ENCODE results near the gene TBC1D22A.

The TBC1D22A gene

DNA sequence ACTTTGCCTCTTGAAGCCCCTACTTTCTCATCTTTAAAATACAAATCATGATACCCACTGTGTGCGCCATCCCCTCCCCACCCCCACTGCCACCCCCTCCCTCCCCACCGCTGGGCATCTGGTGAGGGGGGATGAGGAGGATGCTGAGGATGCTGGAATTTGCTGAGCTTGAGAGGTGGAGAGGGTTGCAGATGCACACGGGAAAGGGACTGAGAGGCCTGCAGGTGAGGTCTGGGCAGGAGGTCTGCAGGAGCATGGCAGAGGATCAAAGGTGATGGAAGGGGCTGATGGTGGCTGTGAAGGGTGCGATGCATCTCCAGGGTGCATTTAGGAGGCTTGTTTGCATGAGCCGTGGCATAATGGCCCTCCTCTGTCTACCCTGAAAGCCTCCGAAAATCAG lies 7.6 kb upstream of the TBC1D22A start:
- no peak overlapping the region for H3K27ac Mint-ChIP-seq
- DNase-seq (no peak), ATAC-seq (no peak)
- H3K36me3 Mint-ChIP-seq (ENCODE audit: low read depth): peaks cover 5% of the 10 kb centered on the region
- H3K4me1 Mint-ChIP-seq: peaks cover 26% of the 10 kb centered on the region
- no peaks in the 10 kb centered on the region for H3K27me3 Mint-ChIP-seq
- peaks cover 10% of the 10 kb centered on the region for H3K9me3 Mint-ChIP-seq
- no peak overlapping the region for H3K4me3 Mint-ChIP-seq

DNA sequence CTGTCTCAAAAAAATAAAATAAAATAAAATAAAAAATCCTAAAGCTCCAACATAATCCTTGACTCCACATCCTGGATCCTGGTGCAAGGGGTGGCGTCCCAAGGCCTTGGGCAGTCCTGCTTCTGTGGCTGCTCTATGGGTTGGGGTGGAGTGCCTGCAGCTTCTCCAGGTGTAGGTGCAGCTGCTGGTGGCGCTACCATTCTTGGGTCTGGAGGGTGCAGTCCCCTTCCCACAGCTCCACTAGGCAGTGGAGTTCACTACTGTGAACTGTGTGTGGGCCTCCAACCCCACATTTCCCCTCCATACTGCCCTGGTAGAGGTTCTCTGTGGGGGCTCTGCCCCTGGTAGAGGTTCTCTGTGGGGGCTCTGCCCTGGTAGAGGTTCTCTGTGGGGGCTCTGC lies 6.9 kb upstream of the TBC1D22A start:
- H3K27me3 Mint-ChIP-seq: no peaks in the 10 kb centered on the region
- H3K36me3 Mint-ChIP-seq (ENCODE audit: low read depth): peaks cover 5% of the 10 kb centered on the region
- no peak for ATAC-seq
- H3K4me1 Mint-ChIP-seq: peaks cover 22% of the 10 kb centered on the region
- H3K4me3 Mint-ChIP-seq: no peak overlapping the region
- peaks cover 10% of the 10 kb centered on the region for H3K9me3 Mint-ChIP-seq
- no peak for DNase-seq
- H3K27ac Mint-ChIP-seq: no peak overlapping the region

DNA sequence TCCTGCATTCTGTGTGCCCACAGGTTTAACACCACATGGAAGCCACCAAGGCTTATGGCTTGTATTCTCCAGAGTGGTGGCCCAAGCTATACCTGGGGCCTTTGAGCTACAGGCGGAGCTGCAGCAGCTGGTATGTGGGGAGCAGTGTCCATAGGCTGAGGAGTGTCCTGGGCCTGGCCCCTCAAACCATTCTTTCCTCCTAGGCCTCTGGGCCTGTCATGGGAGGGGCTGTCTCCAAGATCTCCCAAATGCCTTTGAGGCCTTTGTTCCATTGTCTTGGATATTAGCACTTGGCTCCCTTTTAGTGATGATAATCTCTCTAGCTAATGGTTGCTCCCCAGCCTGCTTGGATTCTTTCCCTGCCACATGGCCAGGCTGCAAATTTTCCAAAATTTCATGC lies 6.4 kb upstream of the TBC1D22A start:
- no peak overlapping the region for H3K4me3 Mint-ChIP-seq
- peaks cover 24% of the 10 kb centered on the region for H3K4me1 Mint-ChIP-seq
- H3K9me3 Mint-ChIP-seq: peaks cover 10% of the 10 kb centered on the region
- no peak for DNase-seq
- no peak for ATAC-seq
- no peak overlapping the region for H3K27ac Mint-ChIP-seq
- H3K36me3 Mint-ChIP-seq (ENCODE audit: low read depth): peaks cover 9% of the 10 kb centered on the region
- H3K27me3 Mint-ChIP-seq: no peaks in the 10 kb centered on the region

DNA sequence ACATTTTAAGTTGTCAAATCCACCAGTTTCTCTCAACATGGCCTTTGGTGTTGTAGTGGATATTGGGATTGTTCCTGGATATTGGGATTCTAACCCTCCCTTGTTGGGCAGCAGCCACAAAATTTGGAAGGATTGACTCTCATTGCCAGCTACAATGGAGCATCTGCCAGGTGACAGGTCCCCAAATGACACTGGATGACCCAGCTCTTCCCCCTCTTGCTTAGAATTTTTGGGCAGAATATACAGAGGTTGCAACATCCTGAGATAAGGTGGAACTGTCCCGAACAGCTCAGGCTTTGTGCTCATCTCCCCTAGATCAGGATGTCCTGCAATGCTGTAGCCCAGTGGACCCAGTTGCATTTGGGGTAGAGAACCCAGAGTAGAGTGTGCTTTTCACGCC lies 5.3 kb upstream of the TBC1D22A start:
- peaks cover 29% of the 10 kb centered on the region for H3K4me1 Mint-ChIP-seq
- H3K27me3 Mint-ChIP-seq: no peaks in the 10 kb centered on the region
- H3K9me3 Mint-ChIP-seq: peaks cover 10% of the 10 kb centered on the region
- ATAC-seq (no peak), DNase-seq (no peak)
- H3K36me3 Mint-ChIP-seq (ENCODE audit: low read depth): peaks cover 16% of the 10 kb centered on the region
- no peak overlapping the region for H3K27ac Mint-ChIP-seq
- H3K4me3 Mint-ChIP-seq: no peak overlapping the region

DNA sequence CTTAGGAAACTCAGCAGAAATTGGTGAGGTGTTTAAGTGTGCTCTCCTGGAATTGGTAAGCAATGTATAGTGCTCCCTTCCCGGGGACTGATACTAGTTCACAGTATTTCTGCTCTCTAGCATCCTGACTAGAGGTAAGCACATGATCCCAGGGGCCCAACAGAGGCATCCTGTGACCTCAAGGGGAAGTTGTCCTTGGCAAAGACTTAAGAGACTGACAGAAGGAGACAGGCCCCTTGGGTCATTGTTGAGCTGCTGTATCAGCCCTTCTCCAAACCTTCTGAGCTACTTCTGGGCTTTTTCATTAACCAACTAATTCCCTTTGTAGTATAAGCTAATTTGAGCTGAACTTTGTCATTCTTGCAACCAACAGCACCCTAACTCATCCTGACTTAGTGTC lies 4.3 kb upstream of the TBC1D22A start:
- DNase-seq (no peak), ATAC-seq (no peak)
- Mint-ChIP-seq H3K27me3 (no peaks in the 10 kb centered on the region), H3K36me3 (ENCODE audit: low read depth) (peaks cover 25% of the 10 kb centered on the region), H3K9me3 (peaks cover 10% of the 10 kb centered on the region), H3K4me3 (no peak overlapping the region), H3K27ac (no peak overlapping the region), H3K4me1 (peaks cover 32% of the 10 kb centered on the region)

DNA sequence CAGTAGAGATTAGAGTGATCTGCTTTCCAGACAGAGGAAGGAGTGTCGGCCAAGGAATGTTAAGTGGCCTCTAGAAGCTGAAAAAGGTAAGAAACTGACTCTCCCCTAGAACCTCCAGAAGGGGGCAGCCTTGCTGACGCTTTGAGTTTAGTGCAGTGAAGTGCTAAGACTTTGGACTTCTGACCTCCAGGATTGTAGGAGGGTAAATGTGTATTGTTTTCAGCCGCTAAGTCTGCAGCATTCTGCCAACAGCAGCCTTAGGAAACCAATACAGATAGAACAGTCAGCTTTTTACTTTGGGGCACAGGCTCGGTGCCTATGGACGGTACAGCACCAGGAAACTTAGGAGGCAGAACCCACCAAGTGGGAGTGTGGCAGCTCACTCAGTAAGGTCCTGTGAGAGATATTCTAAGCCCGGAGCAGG lies 3.6 kb upstream of the TBC1D22A start:
- Mint-ChIP-seq H3K4me1 (peaks cover 39% of the 10 kb centered on the region), H3K4me3 (no peak overlapping the region)

DNA sequence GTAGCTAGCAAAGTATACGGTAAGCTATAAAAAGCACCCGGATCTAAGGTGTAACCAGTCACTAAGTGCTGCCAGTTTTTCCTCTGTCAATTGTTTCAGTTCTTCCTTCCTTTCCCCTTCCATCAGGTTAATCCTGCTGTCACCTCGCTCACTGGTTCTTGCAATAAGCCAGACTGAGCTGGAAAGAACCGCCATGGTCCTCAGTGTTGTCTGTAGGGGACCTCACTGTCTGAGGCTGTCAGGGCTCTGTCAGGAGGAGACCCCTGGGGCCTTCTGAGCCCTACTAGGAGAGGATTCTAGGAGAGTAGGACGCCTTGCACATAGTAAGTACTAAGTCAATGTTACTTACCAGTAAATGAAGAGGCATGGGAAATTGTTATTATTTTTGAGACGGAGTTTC lies 1.4 kb upstream of the TBC1D22A start:
- no peak for DNase-seq
- no peak for ATAC-seq
- Mint-ChIP-seq H3K27me3 (no peaks in the 10 kb centered on the region), H3K4me3 (peak overlapping the region; percentile 98), H3K9me3 (peaks cover 10% of the 10 kb centered on the region), H3K4me1 (peaks cover 48% of the 10 kb centered on the region), H3K27ac (peak overlapping the region; percentile 97), H3K36me3 (ENCODE audit: low read depth) (peaks cover 30% of the 10 kb centered on the region)

More for the DNA sequence above, 3.6 kb upstream of the TBC1D22A start:
- Mint-ChIP-seq H3K9me3 (peaks cover 10% of the 10 kb centered on the region), H3K36me3 (ENCODE audit: low read depth) (peaks cover 26% of the 10 kb centered on the region), H3K27ac (no peak overlapping the region), H3K27me3 (no peaks in the 10 kb centered on the region)
- DNase-seq (peak; percentile 65), ATAC-seq (no peak)

DNA sequence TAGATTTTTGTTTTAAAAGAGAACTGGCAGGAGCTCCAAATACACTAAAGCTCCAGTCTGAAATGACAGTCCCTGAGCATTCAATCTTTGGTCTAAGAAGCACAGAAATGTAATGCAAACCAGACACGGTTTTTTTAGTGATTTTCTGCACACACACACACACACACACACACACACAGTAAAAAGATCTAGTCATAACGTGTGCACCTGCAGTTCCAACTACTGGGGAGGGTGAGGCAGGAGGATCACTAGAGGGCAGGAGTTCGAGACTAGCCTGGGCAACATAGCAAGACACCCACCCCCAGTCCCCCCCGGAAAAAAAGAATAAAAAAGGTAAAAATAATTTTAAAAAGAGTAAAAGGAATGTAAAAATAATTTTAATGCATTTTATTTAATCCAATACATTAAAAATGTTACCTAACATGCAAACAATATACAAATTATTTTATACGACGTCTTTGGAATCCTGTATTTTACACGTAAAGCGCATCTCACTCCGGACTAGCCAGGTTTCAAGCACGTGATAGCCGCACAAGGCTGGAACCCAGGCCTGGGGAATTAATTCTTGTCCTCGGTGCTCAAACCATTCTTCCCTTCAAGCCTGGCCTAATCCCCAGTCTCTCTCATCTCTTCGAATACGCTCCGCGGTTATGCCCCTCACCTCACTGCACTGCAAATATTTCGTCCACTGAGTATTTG lies 762 bp upstream of the TBC1D22A start:
- Mint-ChIP-seq H3K36me3 (ENCODE audit: low read depth) (peaks cover 25% of the 10 kb centered on the region), H3K27me3 (no peaks in the 10 kb centered on the region), H3K4me1 (peaks cover 54% of the 10 kb centered on the region), H3K9me3 (peaks cover 5% of the 10 kb centered on the region), H3K4me3 (peak overlapping the region; percentile 98), H3K27ac (peak overlapping the region; percentile 97)
- ATAC-seq (no peak), DNase-seq (no peak)

DNA sequence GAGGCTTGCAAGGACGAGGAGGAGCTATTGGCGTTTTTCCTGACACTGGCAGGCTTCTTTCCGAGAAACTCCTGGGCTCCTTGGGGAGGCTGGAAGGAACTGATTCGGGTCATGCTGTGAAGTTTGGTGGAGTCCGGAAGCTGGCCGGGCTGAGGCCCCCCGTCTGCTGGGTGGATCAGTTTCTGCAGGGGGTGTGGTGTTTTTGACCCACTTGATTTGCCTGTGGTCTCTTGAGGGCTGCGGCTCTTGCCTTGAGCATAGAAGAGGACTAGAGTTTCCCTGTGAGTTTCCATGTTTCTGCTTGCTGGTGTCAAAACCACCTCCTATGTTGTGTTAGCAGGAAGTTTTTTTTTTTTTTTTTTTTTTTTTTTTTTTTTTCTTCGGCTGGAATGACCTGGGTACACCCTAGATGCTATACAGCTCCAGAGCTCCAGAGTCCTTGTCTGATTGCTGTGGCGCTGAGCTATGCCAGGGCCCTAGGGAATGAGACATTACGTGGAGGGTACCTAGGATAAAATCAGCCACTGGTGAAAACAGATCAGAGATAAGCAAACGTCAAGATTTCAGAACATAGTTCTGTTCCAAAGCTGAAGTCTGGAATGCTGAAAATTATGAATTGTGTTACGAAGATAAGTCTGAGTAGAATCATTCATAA lies 728 bp downstream of the TBC1D22A start:
- peak; percentile 61 for DNase-seq
- H3K4me1 Mint-ChIP-seq: peaks cover 67% of the 10 kb centered on the region

DNA sequence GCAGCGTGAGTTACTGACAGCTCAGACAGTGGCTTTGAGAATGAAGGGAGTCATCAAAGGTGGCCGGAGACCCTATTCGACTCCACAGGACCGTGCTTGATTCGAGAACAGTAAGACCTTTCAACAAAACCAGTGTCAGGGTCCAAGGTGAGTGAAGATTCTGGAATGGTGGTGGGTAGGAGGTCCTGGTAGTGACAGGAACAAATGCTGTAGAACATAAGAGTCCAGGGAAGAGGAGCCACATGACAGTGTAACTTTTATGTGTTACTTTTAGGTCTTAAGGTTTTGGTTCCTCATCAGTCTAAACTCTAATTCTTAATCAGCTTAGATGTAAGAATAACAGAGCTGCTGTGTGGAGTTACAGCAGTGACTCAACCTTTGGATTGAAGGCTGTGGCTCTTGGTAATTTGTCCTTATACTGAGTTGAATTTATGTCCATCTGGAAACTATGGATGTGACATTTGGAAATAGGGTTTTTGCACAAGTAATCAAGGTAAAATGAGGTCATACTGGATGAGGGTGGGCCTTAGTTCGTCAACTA lies 1.8 kb downstream of the TBC1D22A start:
- peak overlapping the region; percentile 97 for H3K27ac Mint-ChIP-seq
- H3K27me3 Mint-ChIP-seq: no peaks in the 10 kb centered on the region
- H3K4me3 Mint-ChIP-seq: peak overlapping the region; percentile 98
- H3K36me3 Mint-ChIP-seq (ENCODE audit: low read depth): peaks cover 30% of the 10 kb centered on the region
- no peak for DNase-seq
- H3K9me3 Mint-ChIP-seq: no peaks in the 10 kb centered on the region
- no peak for ATAC-seq
- H3K4me1 Mint-ChIP-seq: peaks cover 69% of the 10 kb centered on the region

More for the DNA sequence above, 728 bp downstream of the TBC1D22A start:
- Mint-ChIP-seq H3K4me3 (peak overlapping the region; percentile 98), H3K36me3 (ENCODE audit: low read depth) (peaks cover 30% of the 10 kb centered on the region), H3K27me3 (no peaks in the 10 kb centered on the region), H3K27ac (peak overlapping the region; percentile 97), H3K9me3 (no peaks in the 10 kb centered on the region)
- peak; percentile 22 for ATAC-seq

DNA sequence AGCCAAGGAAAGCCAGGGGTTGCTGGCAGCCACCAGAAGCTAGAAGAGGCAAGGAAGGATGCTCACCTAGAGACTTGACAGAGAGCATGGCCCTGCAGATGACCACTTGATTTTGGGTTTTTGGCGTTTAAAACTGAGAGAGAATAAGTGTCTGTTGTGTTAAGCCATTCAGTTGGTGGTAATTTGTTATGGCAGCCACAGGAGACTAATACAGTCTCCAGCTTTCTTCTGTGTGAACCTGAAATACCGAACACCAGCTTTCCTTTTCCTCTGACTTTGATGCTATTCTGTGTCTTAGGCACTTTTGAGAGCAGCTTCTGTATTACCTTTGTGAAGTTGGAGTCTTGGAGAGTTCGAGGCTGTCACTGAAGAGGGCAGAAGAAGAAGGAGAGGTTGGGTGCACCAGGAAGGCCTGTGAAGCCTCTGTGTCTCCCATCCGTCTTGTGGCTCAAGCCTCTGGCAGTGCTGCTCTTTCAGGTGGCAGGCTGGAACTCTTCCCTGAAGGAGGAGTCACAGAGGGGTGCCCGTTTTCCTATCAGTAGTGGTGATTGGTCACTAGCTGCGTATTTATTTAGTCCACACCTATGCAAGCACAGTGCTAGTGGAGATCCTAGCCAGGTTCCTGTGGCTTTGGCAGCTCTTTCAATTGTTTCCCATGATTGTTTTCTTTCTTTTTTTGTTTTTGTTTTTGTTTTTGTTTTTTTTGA lies 2.5 kb downstream of the TBC1D22A start:
- ATAC-seq (no peak), DNase-seq (no peak)
- Mint-ChIP-seq H3K4me1 (peaks cover 76% of the 10 kb centered on the region), H3K4me3 (peak overlapping the region; percentile 98), H3K9me3 (no peaks in the 10 kb centered on the region), H3K36me3 (ENCODE audit: low read depth) (peaks cover 32% of the 10 kb centered on the region), H3K27me3 (no peaks in the 10 kb centered on the region), H3K27ac (peak overlapping the region; percentile 97)

DNA sequence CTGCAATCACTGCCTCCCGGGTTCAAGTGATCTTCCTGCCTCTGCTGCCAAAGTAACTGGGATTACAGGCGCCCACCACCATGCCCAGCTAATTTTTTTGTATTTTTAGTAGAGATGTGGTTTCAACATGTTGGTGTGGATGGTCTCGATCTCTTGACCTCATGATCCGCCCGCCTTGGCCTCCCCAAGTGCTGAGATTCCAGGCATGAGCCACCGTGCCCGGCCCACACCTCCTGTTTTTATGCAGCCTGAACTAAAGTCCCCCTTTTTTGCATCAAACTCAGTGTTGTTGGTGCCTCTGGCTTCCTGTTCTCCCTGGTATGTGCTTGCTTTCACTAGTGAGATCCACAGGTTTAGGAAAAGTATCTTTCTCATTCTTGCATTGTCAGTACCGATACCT lies 4.2 kb downstream of the TBC1D22A start:
- Mint-ChIP-seq H3K4me3 (peak overlapping the region; percentile 12), H3K4me1 (peaks cover 77% of the 10 kb centered on the region), H3K36me3 (ENCODE audit: low read depth) (peaks cover 28% of the 10 kb centered on the region), H3K9me3 (no peaks in the 10 kb centered on the region), H3K27me3 (no peaks in the 10 kb centered on the region), H3K27ac (peak overlapping the region; percentile 60)
- ATAC-seq (no peak), DNase-seq (no peak)

DNA sequence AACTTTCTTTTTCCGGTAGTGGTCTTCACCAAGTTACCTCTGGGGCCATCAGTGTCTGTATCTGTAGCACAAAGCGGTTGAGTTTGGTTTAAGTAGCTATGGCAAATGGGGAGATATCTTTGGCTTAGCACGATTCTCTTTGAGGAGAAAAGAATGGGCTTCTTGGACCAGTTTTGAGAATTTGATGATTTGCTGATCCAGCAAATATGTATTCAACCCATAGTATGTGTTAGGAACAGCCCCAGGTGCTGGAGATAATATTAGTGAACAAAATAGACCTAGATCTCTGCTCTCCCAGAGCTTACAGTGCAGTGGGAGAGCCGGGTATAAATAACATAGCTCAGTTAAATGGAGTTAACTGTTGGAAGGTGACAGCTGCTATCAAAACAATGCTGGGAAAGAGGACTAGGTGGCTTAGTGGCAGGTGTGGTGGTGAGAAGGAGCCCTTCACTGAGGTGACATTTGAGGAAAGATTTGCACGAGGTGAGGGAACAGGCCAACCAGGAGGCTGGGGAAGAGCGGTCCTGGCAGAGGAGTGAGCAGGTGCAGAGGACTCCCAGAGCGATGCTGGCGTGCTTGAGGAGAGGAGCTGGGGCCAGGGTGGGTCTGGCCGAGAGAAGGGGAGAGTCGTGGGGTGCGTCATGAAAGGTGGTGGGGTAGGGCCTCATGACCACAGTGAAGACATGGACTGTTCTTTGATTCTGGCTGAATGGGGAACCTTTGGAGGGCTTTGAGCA lies 5.0 kb downstream of the TBC1D22A start:
- ATAC-seq (no peak), DNase-seq (no peak)
- Mint-ChIP-seq H3K4me3 (no peak overlapping the region), H3K4me1 (peaks cover 74% of the 10 kb centered on the region), H3K9me3 (no peaks in the 10 kb centered on the region), H3K27me3 (no peaks in the 10 kb centered on the region), H3K27ac (peak overlapping the region; percentile 60), H3K36me3 (ENCODE audit: low read depth) (peaks cover 24% of the 10 kb centered on the region)

DNA sequence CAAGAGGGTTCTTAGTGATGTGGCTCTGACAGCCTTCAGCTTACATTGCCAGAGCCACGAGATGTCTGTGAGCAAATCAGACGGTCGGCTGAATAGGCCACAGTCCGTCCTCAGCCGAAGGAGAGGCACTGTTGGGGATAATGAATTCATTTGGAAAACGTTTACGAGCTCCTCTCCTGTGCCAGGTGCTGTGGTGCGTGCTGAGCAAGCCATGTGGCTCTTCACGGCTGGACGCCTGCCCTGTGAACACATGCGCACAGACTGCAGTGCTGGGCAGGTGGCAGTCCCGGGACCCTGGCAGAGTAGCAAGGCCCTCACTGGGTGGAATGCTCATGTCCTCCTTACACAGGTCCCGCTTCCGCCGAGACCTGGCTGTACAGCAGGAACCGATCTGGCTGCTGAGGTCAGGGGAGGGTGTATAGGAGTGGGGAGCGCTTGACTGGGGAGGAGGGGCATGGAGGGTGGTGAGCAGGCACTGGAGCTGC lies 6.8 kb downstream of the TBC1D22A start:
- H3K9me3 Mint-ChIP-seq: no peaks in the 10 kb centered on the region
- peaks cover 80% of the 10 kb centered on the region for H3K4me1 Mint-ChIP-seq
- peak overlapping the region; percentile 32 for H3K4me3 Mint-ChIP-seq
- no peaks in the 10 kb centered on the region for H3K27me3 Mint-ChIP-seq
- peak overlapping the region; percentile 90 for H3K27ac Mint-ChIP-seq
- ATAC-seq (no peak), DNase-seq (no peak)
- H3K36me3 Mint-ChIP-seq (ENCODE audit: low read depth): peaks cover 17% of the 10 kb centered on the region
